GM13977 (cell line): ENCODE results near the gene CALML4.
"Not testable (repeated sequence)": the region's sequence is repeated elsewhere in the genome, so short reads cannot be mapped to it uniquely, and the experiment has no call there.

Experiments used
- DNase-seq: peaks from one replicate; pipeline ENCODE4 v3.0.0; 2012; ENCODE audit warnings: low spot score
- CTCF ChIP-seq: IDR thresholded peaks from 2 replicates; pipeline ENCODE4 v1.5.1; 2012; ENCODE audit warnings: mild to moderate bottlenecking, control low read depth; ENCODE audit not compliant: insufficient read depth; ENCODE audit errors: extremely low read depth, missing control alignments
- in situ Hi-C: fragments of 300-500 bp; cut with MboI; formaldehyde crosslinking; loops from one replicate; pipeline ENCODE4 v1.12.0; 2022; ENCODE audit warnings: low sequenced_read_pairs, low pct_unique_long_range_greater_than_20kb, mixed read lengths, inconsistent platforms; ENCODE audit not compliant: unreplicated experiment

CALML4 gene

DNA sequence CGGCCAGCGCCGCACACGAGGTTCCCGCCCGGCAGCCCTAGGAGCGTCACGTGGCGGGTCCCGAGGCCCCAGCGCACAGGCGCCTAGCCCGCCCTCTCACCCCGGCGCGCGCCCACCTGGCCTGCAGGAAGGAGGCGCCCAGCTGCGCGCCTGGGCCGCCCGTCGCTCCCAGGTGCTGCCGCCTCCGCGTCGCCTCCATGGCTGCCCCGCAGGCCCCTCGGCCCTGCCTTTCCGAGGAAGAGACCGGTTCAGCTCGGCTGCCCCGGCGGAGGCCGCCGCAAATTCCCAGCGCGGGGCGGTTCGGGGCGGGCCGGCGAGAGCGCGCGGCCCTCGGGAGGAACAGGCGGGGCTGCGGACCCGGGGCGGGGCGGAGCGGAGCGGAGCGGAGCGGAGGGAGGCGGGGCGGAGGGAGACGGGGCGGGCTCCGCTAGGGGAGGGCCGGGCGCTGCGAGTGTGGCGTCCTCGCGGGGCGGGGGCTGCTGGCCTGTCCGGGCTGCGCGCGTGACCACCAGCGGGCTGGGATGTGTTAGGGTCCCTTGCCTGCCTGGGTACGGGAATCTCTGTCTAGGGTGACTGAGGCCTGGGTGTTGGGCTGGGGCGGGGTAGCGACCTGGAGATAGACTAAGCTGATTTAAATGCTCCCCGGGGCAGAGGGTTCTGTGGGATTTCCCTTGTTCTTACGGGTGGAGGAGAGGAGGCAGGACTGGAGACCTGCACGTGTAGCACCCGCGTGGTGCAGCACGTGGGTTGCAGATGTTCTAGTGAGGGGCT is 24.4 kb upstream of the CALML4 start, which contains the start of gene CLN6:
Gene CLN6 (minus strand): TSS at position 343 of the 771 bp plus-strand sequence. CDS start 144 bp downstream, at position 199.
- peak; percentile 95 for DNase-seq
- in situ Hi-C loops = no loop called here
- no peak for TF ChIP-seq CTCF

DNA sequence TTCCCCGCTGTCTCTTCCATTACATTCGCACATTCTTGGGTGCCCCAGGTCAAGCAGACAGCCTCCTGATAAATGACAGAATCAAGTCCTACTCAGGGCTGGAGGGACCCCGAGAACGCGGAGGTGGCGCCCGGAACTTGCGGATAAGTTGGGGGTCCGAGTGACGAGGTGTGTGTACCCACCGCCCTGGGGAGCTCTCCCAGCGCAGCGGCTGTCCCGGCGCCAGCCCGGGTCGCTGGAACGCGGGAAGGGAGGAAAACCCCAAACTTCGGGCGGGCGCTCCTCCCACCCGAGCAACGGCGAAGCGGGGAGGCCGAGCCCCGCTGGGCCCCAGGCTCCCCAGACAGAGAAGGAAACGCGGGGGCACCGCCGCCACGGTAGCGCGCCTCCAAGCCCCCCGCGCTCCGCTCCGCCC is 23.8 kb upstream of the CALML4 start:
- in situ Hi-C loops = no loop called here
- peak; percentile 50 for DNase-seq
- no peak for TF ChIP-seq CTCF

DNA sequence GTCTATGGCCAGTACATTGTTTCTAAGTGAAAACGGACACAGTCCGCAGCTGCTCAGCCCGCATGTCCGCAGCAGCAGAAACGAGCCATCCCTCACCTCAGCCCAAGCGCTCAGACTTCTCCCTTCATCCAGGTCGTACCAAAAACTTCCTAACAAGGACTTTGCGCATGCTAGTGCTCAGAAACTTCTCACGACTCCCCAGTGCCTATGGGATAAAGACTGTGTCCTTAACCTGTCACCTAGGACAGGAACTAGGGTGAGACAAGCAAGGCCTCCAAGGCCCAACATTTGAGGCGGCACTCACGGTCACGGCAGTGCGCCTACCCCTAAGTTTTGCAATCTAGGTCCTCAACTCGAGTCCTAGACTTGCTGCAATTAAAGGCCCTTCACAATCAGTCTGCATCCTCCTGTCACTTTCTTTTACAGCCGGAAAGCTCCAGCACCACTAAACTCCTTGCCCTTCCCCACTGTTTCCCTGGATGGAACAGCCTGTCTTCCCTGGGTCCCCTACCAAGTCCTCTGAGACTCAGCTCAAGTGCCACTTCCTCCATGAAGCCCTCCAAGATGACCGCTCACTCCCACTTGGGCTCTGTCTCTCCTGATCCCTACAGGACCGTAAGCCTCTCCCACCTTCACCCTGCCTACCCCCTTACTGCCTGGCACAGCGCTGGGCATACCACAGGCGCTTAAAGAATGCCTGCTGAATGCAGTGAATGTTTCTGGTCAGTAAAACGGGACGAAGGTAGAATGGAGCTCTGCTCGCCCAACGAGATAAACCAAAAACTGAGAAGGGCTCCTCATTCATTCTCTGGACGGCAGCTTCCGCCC is 23.2 kb upstream of the CALML4 start:
- in situ Hi-C loops = no loop called here
- TF ChIP-seq CTCF = no peak
- no peak for DNase-seq

DNA sequence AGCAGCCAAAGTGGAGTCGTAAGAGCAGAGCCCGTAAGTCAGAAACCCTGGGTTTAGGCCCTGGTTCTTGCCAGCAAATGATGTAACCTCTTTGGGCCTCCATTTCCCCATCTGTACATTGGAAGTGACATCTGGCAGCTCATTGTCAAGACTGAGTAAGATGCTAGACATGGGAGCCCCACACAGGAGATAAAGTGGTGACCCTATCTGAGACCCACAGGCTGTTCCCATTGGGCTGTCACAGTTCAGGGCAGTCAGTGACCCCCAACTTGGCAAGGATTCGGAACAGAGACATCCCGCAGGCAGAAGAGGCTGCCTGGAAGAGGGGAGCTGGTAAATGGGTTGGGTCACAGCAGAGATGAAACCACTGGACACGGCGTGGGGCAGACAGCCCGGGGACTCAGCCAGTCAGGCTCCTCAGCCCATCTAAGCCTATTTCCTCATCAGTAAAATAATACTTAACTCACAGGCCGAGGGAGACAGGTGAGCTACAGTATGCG is 22.6 kb upstream of the CALML4 start:
- in situ Hi-C loops = no loop called here
- no peak for TF ChIP-seq CTCF
- DNase-seq = no peak

DNA sequence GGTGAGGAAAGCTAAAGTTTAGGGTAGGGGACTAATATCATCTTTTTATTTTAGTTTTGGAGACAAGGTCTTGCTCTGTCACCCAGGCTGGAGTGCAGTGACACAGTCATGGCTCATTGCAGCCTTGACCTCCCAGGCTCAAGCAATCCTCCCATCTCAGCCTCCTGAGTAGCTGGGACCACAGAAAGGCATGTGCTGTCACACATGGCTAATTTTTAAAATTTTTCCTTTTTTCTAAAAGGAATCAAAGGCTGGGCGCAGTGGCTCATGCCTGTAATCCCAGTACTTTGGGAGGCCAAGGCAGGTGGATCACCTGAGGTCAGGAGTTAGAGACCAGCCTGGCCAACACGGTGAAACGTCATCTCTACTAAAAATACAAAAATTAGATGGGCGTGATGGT is 20.3 kb upstream of the CALML4 start:
- in situ Hi-C loops, DNase-seq: not testable (repeated sequence)

- no peak for TF ChIP-seq CTCF
- in situ Hi-C loops = no loop called here
- DNase-seq = peak; percentile 48
Measured at GRCh38 chr15:68224546-68225250, 19.6 kb upstream of the CALML4 start.

- DNase-seq = no peak
- in situ Hi-C loops = no loop called here
- no peak for TF ChIP-seq CTCF
Measured at GRCh38 chr15:68224108-68224507, 19.0 kb upstream of the CALML4 start.
